Osteoblast (primary cell): ENCODE measurements around the gene MGMT. TPM values are rescaled to one million over a fixed set of nuclear protein-coding genes. Genes with fewer than 3 reads are reported as not detected.

Source experiments
- DNase-seq: peaks from one replicate; pipeline ENCODE4 v3.0.0; 2011; ENCODE audit warnings: low spot score, mixed read lengths; ENCODE audit not compliant: insufficient read length; ENCODE audit errors: missing footprints
- H2AFZ ChIP-seq: 2 replicates; pipeline ENCODE4 v1.6.0; 2011; ENCODE audit warnings: mild to moderate bottlenecking, low read length
- H3K27ac ChIP-seq: 2 replicates; pipeline ENCODE4 v1.5.1; 2011; ENCODE audit warnings: mild to moderate bottlenecking, low read depth, low read length, moderate library complexity
- H3K27me3 ChIP-seq: 2 replicates; pipeline ENCODE4 v1.6.0; 2012; ENCODE audit warnings: mild to moderate bottlenecking, control low read depth, inconsistent platforms, low read length, moderate library complexity; ENCODE audit not compliant: insufficient read depth
- H3K36me3 ChIP-seq: 2 replicates; pipeline ENCODE4 v1.5.1; 2011; ENCODE audit warnings: mild to moderate bottlenecking, low read length, control low read depth, moderate library complexity; ENCODE audit not compliant: insufficient read depth
- H3K4me1 ChIP-seq: 2 replicates; pipeline ENCODE4 v1.5.1; 2011; ENCODE audit warnings: mild to moderate bottlenecking, low read length, control low read depth, moderate library complexity; ENCODE audit not compliant: insufficient read depth
- H3K4me2 ChIP-seq: 2 replicates; pipeline ENCODE4 v1.6.0; 2011; ENCODE audit warnings: mild to moderate bottlenecking, low read length; ENCODE audit not compliant: insufficient read depth
- H3K4me3 ChIP-seq: fragments of 200-600 bp; sonication (generic); 3 replicates; pipeline ENCODE4 v1.5.1; 2012; ENCODE audit warnings: mild to moderate bottlenecking, low read length, inconsistent platforms; ENCODE audit not compliant: insufficient read depth
- H3K79me2 ChIP-seq: 2 replicates; pipeline ENCODE4 v1.6.0; 2012; ENCODE audit warnings: mild to moderate bottlenecking, low read length, control low read depth, inconsistent platforms; ENCODE audit not compliant: insufficient read depth
- H3K9me3 ChIP-seq: 2 replicates; pipeline ENCODE4 v1.5.1; 2011; ENCODE audit warnings: low read depth, low read length, control low read depth
- H4K20me1 ChIP-seq: 2 replicates; pipeline ENCODE4 v1.6.0; 2012; ENCODE audit warnings: mild to moderate bottlenecking, low read length, control low read depth; ENCODE audit not compliant: insufficient read depth
- CTCF ChIP-seq: IDR thresholded peaks from 2 replicates; pipeline ENCODE4 v1.5.1; 2011; ENCODE audit warnings: mild to moderate bottlenecking, low read depth, low read length, moderate library complexity; ENCODE audit errors: extremely low read depth
- total RNA-seq: library from RNA; depleted of rRNA; stranded (reverse); fragments of >200 nt; gene quantifications from 2 replicates; pipeline ENCODE4 v1.2.3, GENCODE V29; 2012

The MGMT gene
- total RNA-seq, 1 donor, result 21.0 TPM

- TF ChIP-seq CTCF, result no peak
- H3K27me3 ChIP-seq, result no peaks in the 10 kb centered on the region
- no peaks in the 10 kb centered on the region for H3K36me3 ChIP-seq
- no peak overlapping the region for H3K4me3 ChIP-seq
- no peaks in the 10 kb centered on the region for H3K4me1 ChIP-seq
- H3K4me2 ChIP-seq, result no peak overlapping the region
- DNase-seq, result peak; percentile 31
- no peaks in the 10 kb centered on the region for H3K79me2 ChIP-seq
- peaks cover 5% of the 10 kb centered on the region for H4K20me1 ChIP-seq
- no peak overlapping the region for H2AFZ ChIP-seq
- H3K27ac ChIP-seq, result no peak overlapping the region
- no peaks in the 10 kb centered on the region for H3K9me3 ChIP-seq
These were observed 47.8 kb downstream of the MGMT start for GRCh38 chr10:129514568-129515451.

GRCh38 chr10:129516846-129517679 is 50.0 kb downstream of the MGMT start:
- Histone ChIP-seq H3K9me3 (no peaks in the 10 kb centered on the region), H3K4me3 (no peak overlapping the region), H3K79me2 (no peaks in the 10 kb centered on the region), H3K4me2 (no peak overlapping the region), H2AFZ (no peak overlapping the region), H3K27me3 (no peaks in the 10 kb centered on the region), H3K27ac (no peak overlapping the region), H3K4me1 (no peaks in the 10 kb centered on the region), H4K20me1 (peaks cover 12% of the 10 kb centered on the region), H3K36me3 (no peaks in the 10 kb centered on the region)
- TF ChIP-seq CTCF, result no peak
- DNase-seq, result peak; percentile 52

- no peak overlapping the region for H3K4me2 ChIP-seq
- H3K4me3 ChIP-seq, result no peak overlapping the region
- no peak overlapping the region for H3K27ac ChIP-seq
- H4K20me1 ChIP-seq, result peaks cover 12% of the 10 kb centered on the region
- no peaks in the 10 kb centered on the region for H3K9me3 ChIP-seq
- H3K27me3 ChIP-seq, result no peaks in the 10 kb centered on the region
- peak; percentile 58 for DNase-seq
- no peaks in the 10 kb centered on the region for H3K79me2 ChIP-seq
- no peaks in the 10 kb centered on the region for H3K4me1 ChIP-seq
- no peaks in the 10 kb centered on the region for H3K36me3 ChIP-seq
- no peak for TF ChIP-seq CTCF
- H2AFZ ChIP-seq, result no peak overlapping the region
These were observed 50.6 kb downstream of the MGMT start for GRCh38 chr10:129517680-129518057.

- H2AFZ ChIP-seq, result no peak overlapping the region
- H3K27me3 ChIP-seq, result no peaks in the 10 kb centered on the region
- DNase-seq, result peak; percentile 29
- no peaks in the 10 kb centered on the region for H3K9me3 ChIP-seq
- TF ChIP-seq CTCF, result no peak
- peaks cover 15% of the 10 kb centered on the region for H4K20me1 ChIP-seq
- H3K27ac ChIP-seq, result no peak overlapping the region
- no peaks in the 10 kb centered on the region for H3K36me3 ChIP-seq
- no peaks in the 10 kb centered on the region for H3K4me1 ChIP-seq
- H3K4me2 ChIP-seq, result no peak overlapping the region
- H3K4me3 ChIP-seq, result no peak overlapping the region
- no peaks in the 10 kb centered on the region for H3K79me2 ChIP-seq
These were observed 51.8 kb downstream of the MGMT start for GRCh38 chr10:129518793-129519192.
